HG03159 (cell line): ENCODE results near the gene TRMT6.

ENCODE experiments used
- ATAC-seq: cut with Tn5 transposase; IDR thresholded peaks from one replicate; pipeline ENCODE4 v1.9.1; 2021; ENCODE audit warnings: mild to moderate bottlenecking, moderate library complexity; ENCODE audit not compliant: unreplicated experiment

TRMT6 gene

GRCh38 chr20:5949943-5950270, 426 bp downstream of the TRMT6 start:
- ATAC-seq = no peak

DNA sequence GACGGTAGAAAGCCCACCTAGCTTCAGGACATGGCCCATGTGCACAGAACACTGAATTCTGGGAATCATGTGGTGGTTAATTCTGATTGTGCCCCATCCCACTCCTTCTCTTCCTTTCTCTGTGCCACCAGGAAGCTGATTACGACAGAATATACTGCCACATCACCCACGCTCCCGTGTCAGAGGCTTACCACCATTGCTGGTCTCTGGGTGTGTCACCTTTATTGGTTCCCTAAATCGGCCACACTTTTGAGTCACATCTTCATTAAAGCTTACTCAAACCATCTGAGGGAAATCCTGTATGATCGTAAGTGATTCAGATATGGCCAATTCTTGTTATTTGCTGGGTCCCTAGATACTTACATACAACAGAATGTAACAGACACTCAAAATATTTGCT, 3.1 kb downstream of the TRMT6 start:
- ATAC-seq = no peak

- ATAC-seq = no peak
Observed at GRCh38 chr20:5945963-5946362, 4.4 kb downstream of the TRMT6 start.

- no peak for ATAC-seq
Observed at GRCh38 chr20:5938456-5939029, 11.8 kb downstream of the TRMT6 start.

- ATAC-seq = no peak
Observed at GRCh38 chr20:5936238-5936637, 14.1 kb downstream of the TRMT6 start.

- ATAC-seq = no peak
Observed at GRCh38 chr20:5935384-5935783, 14.9 kb downstream of the TRMT6 start.

GRCh38 chr20:5933802-5934436, 16.4 kb downstream of the TRMT6 start:
- no peak for ATAC-seq

GRCh38 chr20:5932796-5933195, 17.5 kb downstream of the TRMT6 start:
- no peak for ATAC-seq

DNA sequence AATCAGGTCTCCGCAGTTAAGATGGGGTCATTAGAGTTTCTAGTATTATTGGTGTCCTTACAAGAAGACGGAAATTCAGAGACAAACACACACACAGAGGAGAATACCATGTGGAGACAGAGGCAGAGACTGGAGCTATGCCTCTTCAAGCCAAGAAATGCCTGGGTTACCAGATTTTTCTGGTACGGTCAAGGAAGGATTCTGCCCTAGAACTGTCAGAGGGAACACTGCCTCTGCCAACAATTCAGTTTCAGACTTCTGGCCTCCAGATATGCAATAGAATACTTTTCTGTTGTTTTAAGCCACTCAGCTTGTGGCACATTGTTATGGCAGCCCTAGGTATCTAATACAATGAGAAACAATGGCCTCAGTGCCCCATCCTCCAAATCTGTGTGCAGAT, 18.9 kb downstream of the TRMT6 start:
- no peak for ATAC-seq

DNA sequence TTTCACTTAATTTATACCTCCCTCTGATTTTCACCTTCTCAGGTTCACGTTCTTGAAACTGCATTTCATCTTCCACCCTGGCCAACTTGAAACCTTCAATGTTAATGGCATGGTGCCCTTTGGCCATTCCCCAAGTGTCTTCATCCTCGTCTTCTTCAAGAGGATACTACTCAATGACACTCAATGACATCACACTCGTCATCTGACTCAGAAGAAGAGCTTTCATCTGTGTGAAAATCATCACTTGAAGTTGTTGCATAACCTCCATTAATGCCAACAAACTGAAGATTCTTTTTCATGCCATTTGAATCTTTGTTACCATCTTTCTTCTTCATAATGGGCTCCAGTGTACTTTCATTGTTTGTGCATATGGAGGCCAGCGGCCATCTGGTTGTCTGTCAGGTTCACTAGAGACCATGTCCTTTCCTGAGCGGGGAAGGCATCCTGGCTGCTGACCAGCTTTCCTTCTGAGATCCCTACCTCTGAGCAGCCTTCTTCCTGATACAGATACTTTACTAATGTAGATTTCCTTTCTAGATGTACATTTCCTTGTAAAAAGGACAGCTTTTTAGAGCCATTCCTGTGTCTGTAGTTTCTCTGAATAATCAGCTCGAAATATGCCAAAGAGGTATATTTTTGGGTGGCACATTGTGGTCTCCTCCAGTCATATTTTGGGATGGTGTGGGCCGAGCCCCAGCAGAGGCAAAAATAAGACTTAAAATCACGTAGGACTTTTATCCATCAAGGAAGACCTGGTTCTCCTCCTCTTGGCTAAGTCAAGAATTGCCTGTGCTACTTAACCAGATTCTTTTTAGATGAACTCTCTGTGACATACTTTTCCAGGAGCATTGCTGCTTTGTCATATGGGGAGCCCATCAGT, 21.3 kb downstream of the TRMT6 start:
- no peak for ATAC-seq

DNA sequence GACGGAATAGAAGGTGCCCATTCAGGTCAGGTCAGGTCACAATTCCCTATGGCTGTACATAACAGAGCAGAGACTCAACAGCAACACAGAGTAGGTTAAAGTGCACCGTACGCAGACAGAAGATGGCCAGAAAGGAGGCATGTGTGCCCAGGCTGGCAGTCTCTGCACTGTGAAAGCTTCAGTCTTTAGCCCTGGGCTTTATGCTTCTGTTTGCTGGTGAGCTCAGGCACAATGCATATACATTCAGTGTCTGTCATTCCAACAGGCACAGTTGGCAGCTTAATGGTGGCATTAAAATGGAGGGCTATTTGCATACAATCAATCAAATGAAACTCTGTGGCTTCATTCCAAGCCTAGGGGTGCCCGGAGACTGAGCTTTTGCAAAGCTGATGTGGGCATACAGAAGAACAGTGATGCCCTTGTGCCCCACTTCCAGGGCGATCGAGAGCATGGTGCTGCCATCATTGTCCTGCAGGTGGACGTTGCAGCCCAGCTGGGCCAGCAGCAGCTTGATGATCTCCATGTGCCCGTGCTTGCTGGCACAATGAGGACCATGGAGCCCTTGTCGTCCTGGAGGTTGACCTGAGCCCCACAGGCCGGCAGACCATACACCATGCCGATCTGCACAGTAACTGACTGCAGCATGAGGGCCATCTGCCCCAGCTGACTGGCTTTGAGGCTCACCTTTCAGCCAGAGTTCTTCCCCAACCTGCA, 22.4 kb downstream of the TRMT6 start:
- ATAC-seq = no peak

DNA sequence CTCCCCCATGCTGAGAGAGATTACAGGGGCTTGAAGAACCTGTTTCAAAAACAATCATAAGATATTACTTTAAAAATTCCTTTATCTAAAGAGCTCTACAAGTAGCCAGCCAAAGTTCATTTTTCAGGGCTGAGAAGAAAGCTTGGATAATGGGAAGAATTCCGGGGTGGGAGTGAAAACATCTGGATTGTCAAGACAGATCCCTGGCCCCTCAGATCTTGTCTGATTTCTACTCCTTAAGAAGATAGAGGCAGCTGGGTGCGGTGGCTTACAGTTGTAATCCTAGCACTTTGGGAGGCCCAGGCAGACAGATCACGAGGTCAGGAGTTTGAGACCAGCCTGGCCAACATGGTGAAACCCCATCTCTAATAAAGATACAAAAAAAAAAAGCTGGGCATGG, 24.8 kb downstream of the TRMT6 start:
- no peak for ATAC-seq

GRCh38 chr20:5923493-5923892, 26.8 kb downstream of the TRMT6 start:
- no peak for ATAC-seq

DNA sequence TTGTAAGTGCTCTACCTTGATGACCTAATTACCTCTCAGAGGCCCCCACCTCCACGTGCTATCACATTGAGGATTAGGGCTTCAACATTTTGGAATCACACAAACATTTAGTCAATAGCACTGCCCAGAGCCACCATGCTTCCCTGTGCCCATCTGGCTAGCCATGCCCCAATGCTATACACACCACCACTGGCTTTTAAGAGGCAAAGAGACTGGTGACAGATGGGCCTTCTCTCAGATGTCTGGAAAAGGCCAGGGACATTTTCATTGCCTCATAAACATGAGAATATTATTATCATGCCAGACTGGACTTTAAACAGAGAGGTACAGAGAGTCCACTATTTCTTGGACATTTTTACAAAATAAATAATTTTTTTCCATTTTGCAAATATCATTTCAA, 29.8 kb downstream of the TRMT6 start:
- ATAC-seq = no peak

GRCh38 chr20:5919626-5920544, 30.4 kb downstream of the TRMT6 start:
- no peak for ATAC-seq

DNA sequence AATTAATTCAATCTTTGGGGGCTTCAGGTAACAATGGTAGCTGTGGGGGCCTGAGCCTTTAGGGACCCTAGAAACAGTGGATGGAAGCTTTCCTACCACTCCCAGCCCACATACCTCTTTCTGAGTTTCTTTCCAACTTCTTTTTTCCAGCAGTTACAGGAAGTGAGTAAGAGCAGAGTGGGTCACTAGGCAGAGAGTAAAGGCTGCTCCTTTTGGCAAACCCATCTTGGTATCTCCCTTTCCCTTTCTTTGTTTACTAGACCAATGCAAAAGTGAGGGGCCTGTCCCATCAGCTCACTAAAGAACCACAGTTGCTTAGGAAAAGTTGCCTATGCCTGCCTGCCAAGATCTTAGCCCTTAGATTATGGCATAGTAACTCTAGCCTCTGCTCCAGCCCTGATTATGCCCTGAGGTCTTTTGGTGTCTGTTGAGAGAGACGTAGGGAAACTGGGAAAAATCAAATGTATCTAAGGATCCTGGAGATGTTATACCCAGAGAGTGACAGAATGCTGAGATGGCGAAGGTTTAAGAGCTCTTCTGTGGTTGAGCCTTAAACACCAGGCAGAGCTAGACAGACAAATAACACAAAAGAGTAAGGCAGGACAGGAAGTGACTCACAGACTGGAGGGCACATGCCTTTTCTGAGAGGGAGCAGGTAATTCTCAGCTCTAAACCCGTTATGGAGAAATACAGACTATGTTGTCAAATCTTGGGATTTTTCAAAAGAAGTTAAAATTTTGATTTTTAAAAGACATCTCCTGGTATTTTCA, 31.3 kb downstream of the TRMT6 start:
- ATAC-seq = no peak

DNA sequence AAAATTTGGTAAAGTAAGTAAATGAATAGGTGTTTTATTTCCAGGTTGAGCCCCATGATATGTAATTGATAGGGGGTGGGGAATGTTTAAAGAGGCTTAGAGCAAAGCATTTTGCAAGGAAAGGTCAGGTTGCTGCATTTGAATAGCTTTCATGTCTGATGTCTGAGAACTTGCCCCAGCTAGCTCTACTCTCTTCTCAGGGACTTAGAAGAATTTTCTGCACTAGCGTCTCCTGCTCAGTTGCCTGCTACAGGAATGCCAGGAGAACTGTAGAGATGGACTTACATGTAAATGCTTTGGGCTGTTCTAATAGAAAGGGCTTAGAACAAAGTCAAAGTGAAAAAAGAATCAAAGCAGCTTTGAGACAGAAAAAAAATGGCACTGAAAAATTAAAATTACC, 35.5 kb downstream of the TRMT6 start:
- ATAC-seq = no peak

DNA sequence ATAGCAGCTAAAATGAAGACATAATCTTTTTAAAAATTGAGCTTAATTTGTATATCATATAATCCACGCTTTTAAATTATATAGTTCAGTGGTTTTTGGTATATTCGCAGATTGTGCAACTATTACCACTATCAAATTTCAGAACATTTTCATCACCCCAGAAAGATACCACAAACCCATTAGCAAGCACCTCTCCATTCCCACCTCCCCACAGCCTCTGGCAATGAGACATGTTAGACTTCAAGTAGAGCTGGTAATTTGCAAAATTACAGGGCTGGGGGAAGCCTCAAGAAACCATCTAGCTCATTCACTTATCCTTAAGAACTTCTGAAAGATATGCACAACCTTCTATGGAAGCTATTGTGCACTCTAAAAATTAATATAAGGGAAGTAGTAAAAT, 37.2 kb downstream of the TRMT6 start:
- ATAC-seq = no peak

GRCh38 chr20:5910186-5910585, 40.1 kb downstream of the TRMT6 start:
- ATAC-seq = no peak

GRCh38 chr20:5908981-5909380, 41.4 kb downstream of the TRMT6 start:
- no peak for ATAC-seq
